GM21529 (cell line): ENCODE results near the gene ETS2.

Experiments used
- ATAC-seq: cut with Tn5 transposase; IDR thresholded peaks from one replicate; pipeline ENCODE4 v1.9.1; 2021; ENCODE audit not compliant: unreplicated experiment

The ETS2 gene

GRCh38 chr21:38805328-38806152 is at the start of gene ETS2:
ETS2 (plus strand) TSS chr21:38805929; CDS start chr21:38810035, 4,106 bp downstream.
- peak; percentile 67 for ATAC-seq

GRCh38 chr21:38756746-38757145 is 49.0 kb upstream of the ETS2 start:
- no peak for ATAC-seq

GRCh38 chr21:38758501-38759214 is 47.1 kb upstream of the ETS2 start:
- ATAC-seq, result no peak

- no peak for ATAC-seq
Observed at GRCh38 chr21:38759413-38759812, 46.3 kb upstream of the ETS2 start.

GRCh38 chr21:38760017-38760761 is 45.5 kb upstream of the ETS2 start:
- ATAC-seq, result no peak

GRCh38 chr21:38760762-38761155 is 45.0 kb upstream of the ETS2 start:
- no peak for ATAC-seq

- ATAC-seq, result no peak
Observed at GRCh38 chr21:38761531-38761930, 44.2 kb upstream of the ETS2 start.

GRCh38 chr21:38765056-38765455 is 40.7 kb upstream of the ETS2 start:
- ATAC-seq, result no peak

- ATAC-seq, result peak; percentile 96
Observed at GRCh38 chr21:38766987-38767722, 38.6 kb upstream of the ETS2 start.

GRCh38 chr21:38768471-38769063 is 37.2 kb upstream of the ETS2 start:
- no peak for ATAC-seq

- ATAC-seq, result no peak
Observed at GRCh38 chr21:38769191-38769780, 36.4 kb upstream of the ETS2 start.

GRCh38 chr21:38770660-38771059 is 35.1 kb upstream of the ETS2 start:
- ATAC-seq, result no peak

GRCh38 chr21:38771536-38771935 is 34.2 kb upstream of the ETS2 start:
- no peak for ATAC-seq

GRCh38 chr21:38772646-38773045 is 33.1 kb upstream of the ETS2 start:
- ATAC-seq, result no peak

GRCh38 chr21:38773099-38774061 is 32.3 kb upstream of the ETS2 start:
- ATAC-seq, result no peak

GRCh38 chr21:38774152-38774551 is 31.6 kb upstream of the ETS2 start:
- no peak for ATAC-seq

GRCh38 chr21:38774586-38775285 is 31.0 kb upstream of the ETS2 start:
- no peak for ATAC-seq

GRCh38 chr21:38775733-38776132 is 30.0 kb upstream of the ETS2 start:
- ATAC-seq, result no peak
